ENCODE results near the gene SMIM31.

SMIM31 gene

DNA sequence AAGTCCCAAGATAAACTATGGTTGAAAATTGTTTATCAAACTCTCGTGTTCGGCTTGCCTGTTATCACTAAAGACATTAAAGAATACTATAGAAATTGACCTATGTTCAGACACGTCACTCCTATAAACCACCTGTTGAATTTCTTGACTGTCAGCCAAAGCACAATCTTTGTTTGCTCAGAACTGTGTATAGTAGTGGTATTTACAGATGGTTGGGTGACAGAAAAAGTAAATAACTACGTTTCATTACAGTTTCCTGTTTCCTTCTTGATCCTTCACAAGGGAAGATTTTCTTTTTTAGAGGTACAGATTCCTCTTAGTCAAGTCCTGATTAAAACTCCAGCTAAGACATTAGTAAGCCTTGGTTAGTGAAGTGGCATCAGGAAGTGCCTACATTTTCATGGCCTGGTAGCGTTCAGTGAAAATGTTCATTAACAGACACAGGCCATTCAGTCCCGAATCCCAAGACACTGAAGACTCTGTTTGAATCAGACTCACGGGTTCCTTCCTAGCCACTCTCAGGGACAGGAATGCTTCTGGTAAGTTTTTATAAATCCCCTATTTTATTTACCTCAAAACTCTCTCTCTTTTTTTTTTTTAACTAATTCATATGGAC is at the start of gene SMIM31:
Gene SMIM31, plus strand, starts transcription at position 259 of the 616 bp plus-strand sequence. CDS start 16,313 bp downstream, outside the sequence.
- no peak for DNase-seq

DNA sequence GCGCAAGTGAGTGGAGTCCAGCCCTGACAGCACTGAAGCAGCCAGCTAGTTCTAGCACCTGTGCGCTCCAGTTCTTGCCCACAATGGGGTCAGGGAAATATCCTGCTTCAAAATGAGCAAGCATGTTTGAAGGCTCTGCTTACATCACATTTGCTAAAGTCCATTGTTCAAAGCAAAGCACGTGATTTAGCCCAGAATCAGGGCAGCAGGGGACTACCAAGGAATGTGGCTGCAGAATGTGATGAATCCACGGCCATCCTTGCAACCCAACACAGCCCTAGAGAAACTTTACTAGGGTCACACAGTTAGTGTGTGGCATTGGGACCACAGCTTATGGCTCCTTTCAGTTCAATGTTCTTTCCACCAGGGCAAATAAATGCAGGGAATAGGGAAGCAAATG is 47.3 kb upstream of the SMIM31 start:
- DNase-seq = no peak

DNA sequence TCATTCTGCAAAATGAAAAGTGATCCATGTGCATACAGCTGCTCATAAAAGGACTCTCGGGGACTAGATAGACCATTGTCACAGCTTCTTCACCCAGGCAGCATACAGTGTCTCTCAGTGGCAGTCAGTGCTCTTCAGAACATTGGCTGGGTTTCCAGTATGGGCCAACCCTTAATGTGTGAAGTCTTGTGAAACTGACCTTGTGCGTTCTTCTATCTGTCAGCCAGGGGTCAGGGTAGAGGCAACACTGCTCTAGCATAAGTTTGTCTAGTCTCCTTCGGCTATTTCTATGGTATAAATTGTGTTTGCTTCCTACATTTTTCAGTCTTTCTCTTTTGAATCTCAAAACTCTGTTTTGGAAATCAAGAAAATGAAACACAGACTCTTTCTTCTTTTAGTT is 37.0 kb upstream of the SMIM31 start:
- DNase-seq = no peak

DNA sequence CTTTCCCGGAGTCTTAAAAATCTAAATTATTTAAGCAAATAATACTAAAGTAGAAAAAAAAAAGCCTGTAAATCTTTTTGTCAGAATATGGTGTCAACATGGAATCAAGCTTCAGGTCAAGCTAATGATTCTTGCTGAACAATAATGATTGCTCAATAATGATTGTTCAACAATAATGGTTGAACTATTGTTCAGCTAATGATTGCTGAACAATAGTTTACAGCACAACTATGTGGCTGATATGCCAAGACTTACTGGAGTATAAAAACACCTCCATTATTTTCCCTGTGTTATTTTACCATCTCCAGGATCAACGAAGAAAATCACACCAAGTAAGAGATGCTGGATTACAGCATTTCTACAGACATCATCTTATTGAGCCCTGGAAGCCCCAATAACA is 35.1 kb upstream of the SMIM31 start:
- DNase-seq = no peak

DNA sequence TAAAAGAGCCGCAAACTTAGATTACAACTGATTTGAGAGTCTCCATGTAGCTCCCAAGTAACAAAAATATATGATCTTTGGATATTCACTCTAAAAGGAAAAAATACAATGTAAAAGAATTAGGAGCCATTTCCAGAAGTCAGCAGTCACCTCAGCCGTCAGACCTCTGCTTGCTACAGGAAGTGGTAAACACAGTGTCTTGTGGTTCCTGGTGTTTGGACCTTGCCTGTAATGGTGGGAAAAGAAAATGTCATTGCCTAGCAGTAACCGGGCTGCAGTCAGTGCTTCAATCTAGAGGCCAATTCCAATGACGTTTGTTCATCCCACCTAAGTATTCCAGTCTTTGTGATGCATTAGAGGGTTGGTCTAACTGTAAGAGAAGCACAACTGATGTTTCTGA is 28.9 kb upstream of the SMIM31 start:
- DNase-seq = no peak

DNA sequence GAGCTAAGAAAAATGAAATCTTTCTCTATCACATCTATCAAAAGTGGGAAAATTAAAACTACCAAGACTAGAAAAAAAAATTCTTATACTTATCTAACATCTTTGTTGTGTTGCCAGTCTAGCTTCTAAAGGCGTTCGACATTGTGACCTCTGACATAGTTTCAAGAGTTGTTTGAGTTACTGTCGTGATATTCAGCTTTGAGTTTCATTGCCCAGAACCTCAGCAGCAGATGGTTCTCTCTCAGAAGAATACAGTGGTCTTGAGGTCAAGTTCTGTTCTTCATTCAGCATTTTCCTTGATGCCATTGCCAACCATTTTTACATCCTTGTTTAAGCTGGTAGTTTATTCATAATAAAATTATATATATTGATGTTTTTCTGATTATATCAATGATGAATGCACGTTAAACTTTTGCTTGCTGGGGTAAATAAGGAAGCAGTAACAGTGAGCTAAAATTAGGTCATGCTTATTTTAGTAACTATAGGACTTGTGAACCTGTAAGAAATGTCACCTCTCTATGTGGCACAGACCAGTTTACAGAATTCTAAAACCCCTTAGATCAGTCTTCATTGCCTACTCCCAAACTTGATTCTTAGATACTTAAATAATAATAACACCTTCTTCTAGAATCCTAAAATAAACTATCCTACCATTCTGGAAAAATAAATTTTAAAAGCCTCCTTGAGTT is 23.1 kb upstream of the SMIM31 start:
- DNase-seq = no peak

DNA sequence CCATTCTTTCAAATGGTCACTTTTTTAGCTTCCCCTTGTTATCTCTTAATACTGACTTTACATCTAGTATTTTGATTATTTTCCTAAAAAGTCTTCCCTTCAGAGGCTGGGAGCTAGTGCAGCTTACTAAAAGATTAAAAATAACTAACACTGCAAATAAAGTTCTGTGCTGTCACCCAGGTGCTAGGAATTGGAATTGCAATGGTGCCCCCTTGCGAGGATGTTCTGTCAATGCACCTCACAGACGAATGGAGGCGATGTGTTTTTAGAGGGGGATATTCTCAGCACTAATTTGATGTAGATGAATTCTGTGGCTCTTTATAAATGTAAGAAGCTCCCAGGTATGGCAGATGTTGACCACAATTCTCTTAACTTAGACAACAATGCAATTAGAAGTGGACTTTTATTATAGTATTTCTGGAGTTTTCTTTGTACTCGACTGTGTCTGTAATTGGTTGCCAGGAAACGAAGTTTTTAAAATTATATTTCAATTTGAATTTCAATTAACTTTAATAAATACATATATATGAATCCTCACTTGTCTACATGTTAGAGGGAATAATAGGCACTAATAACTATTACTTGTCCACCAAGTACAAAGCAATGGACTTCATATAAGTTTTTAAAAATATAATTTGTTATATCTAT is 22.0 kb upstream of the SMIM31 start:
- DNase-seq = peak; percentile 45

DNA sequence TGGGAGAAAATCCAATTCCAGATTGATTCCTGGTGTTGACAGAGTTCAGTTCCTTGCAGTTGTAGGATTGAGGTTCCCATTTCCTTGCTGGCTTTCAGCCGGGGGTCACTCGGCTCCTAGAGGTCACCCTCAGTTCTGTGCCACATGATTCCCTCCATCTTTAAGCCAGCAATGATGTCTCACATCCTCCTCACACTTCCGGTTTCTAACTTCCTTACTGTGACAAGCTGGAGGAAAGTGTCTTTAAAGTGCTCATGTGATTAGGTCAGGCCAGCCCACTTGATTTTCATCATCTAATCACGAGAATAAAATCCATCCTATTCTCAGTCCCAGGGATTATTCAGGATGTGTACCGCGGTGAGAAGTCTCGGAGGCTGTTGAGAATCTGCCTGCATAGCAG is 19.4 kb upstream of the SMIM31 start:
- no peak for DNase-seq

DNA sequence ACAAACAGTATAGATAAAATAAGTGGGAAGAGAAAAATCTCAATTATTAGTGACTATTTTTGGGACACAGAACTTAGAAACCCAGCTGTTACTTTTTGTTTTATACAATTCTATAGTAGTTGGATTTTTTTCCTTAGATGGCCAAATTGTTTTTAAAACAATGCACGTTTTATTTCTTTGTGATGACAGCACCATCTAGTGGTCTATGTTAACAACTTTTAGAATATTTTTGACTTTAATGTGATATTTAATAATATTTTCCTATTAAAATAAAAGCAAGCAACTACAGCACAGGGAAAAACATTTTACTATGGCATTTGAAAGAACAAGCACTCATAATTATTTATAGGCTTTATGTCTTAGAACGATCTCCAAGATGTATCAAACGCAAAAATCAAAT is 5.6 kb upstream of the SMIM31 start:
- peak; percentile 67 for DNase-seq

DNA sequence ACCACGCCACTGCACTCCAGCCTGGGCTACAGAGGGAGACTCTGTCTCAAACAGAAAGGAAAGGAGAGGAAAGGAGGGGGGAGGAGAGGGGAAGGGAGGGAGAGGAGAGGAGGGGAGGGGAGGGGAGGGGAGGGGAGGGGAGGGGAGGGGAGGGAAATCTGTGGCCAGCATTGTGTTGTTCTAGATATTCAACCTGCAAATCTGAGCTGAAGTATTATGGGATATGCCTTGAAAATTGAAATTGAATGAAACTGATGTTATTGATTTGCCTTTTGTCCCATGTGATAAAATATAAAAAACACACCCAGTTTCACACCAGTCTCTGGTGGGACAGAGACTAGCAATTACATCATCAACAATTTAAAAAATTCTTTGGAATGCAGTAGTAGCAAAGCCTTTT is 1.5 kb downstream of the SMIM31 start:
- no peak for DNase-seq

DNA sequence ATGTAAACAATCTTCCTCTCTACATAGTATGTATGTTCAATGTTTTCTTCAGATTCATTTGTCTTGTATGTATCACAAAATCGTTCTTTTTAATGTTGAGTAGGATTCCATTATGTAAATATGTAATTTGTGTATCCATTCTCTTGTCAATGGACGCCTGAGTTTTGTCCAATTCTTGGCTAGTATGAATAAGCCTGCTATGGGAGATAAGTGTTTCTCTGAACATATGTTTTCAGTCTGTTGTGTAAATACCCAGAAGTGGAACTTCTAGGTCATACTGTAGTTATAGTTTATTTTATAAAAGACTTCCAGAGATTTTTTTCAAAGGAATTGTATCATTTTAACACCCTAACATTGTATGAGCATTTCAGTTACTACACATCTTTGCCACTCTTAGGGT is 2.8 kb downstream of the SMIM31 start:
- no peak for DNase-seq

DNA sequence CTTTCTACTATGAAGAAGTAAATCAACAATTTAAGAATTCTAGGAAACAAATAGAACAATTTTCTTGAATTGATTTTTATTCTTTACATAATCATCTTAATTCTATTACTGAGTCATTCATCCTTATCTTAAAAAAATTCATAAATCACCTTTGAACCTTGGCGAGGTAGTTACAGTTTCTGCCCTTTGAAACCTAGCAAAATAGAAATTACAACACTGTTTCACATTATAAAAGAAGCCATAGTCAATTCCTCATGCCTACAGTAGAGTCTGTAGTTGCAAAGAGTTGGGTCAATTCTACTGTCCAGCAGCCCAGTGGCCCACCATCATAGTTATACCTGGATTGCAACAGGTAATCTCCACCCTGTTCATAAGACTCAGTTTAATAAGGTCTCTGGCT is 7.3 kb downstream of the SMIM31 start:
- no peak for DNase-seq

DNA sequence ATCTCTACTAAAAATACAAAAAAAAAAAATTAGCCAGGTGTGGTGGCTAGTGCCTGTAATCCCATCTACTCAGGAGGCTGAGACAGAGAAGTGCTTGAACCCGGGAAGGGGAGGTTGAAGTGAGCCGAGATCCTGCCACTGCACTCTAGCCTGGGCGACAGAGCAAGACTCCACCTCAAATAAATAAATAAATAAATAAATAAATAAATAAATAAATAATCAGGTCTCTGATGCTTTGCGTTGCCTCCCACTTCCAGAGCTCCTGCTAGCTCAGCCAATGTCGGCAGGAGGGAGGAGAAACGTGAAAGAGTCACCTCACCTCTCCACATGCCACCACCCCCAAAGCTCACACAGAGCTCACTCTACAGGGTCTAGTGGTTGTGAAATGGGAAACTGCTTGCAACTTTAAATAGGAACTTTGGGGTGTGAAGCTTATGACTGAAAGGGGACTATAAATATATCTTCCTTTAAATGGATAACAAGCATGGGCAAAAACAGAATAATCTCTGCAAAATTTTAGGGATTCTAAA is 7.9 kb downstream of the SMIM31 start:
- DNase-seq = no peak

DNA sequence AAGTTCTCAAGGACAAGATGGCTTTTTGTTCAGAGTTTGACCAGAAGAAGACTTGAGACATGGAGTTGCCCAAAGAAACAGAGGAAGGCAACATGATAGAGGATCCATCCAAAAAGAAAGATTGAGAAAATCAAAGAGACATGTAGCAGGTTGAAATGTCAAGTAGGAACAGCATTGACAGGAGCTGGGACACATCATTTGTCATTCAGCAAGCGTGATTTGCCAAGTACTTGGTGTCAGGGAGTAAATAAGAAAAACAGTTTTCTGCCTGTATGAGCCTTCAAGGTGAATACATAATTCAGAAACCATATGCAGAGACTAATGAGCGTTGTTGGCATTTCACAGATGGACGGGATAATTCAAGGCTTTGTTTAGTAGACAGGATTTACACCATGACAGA is 11.2 kb downstream of the SMIM31 start:
- DNase-seq = no peak

DNA sequence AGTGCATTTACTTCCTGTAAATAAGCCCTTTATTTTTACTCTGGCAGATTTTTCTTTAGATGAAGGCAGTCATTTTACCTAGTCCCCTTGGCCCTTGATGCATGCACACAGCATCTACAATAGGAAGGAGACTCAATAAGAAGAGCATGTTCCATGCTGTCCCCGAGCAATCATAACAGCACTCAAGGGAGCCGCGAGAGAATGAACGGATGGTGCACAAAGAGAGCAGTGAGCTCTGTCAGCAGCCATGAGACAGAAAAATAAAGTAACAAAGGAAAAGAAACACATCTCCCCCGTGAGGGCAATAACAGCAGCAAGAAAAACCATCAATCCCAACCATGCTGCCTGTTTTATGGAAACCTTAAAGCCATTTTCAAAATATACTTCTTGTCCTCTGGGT is 11.9 kb downstream of the SMIM31 start:
- no peak for DNase-seq

DNA sequence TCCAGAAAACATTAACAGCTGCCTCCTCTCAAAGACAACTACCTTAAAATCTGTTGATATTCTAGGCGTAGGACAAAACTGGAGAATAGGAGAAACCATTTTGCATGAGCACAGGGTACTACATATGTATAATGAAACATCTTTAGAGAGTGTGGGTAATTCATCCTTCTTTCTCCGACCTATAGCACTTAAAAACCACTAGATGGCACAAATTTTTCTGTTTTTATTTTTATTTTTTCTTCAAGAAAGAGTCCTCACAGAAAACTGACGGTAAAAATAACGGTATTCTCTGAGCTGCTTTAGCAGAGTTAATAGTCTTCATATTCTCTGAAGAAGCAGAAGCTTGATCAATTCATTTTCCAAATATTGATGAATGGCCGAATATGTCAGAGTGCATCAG is 14.6 kb downstream of the SMIM31 start:
- peak; percentile 19 for DNase-seq

DNA sequence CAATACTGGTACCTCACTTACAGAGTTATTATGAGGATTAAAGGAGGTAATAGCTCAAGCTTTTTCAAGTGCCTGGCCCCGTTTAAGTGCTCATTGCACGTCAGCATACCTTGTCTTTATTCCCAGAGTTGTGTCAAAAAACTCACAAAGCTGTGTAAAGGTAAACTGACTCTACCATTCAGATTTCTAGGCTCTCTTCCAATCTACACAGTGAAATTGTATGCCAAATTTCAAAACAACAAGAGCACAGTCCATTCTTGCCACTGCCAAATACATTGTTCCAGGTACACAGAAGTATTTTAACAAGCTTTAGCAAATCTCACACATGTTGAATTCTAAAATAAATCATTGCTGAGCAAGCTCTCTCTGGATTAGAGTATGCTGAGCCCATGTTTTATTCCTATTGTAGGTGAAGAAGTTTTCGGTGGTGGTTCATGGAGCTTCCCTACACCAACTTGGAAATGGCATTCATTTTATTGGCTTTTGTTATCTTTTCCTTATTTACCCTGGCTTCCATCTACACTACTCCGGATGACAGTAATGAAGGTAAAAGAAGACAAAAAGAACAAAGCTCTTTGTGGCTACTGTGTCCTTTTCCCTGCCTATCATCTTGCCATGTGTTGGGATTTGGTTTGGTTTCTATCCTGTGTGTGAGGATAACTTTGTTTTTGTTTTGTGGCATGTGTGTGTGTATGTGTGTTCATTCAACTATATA is 16.2 kb downstream of the SMIM31 start:
- DNase-seq = no peak

DNA sequence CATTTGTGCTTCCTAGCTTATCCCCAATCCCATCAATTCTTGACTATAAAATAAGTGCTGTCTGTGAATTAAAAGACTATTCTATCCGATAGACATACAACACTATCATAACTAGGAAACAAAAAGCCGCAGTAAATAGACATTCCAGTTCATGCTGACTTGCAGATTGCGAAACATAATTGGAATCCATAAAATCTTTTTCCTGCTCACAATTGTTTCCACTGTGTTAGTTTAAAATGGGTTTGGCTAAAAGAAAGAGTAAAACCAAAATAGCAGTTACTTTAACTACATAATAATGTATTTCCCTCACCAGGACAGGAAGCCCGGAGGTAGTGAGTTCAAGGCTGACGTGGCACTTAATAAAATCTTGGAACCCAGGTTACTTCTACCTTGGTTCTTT is 17.2 kb downstream of the SMIM31 start:
- DNase-seq = no peak

DNA sequence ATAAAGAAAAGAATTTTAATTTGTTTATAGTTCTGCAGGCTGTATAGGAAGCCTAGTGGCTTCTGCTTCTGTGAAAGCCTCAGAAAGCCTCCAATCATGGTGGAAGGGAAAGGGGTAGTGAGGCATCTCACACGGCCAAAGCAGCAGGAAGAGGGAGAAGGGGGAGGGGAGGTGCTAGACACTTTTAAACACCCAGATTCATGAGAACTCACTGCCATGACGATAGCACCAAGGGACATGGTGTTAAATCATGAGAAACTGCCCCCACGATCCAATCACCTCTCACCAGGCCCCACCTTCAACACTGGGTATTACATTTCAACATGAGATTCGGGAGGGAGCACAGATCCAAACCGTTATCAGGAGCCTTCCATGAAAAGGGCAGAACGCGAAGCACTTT is 18.1 kb downstream of the SMIM31 start:
- no peak for DNase-seq

DNA sequence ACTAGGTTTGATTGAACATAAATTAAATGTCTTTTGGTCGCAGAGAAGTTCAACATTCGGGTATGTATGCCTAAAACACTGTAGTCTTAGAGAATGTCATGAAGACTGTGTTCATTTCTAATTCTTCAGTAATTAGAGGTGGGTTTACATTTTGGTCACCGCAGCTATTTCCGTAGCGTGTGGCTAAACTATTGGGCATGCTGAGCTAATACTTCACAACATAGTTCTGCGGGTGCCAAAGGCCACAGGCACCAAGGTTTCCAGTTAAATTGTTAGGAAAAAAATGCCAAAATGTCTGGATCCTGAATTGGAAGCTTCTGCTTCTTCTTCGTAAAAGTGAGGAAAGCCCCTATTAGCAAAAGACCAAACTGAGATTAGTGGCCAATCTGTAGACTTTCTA is 25.1 kb downstream of the SMIM31 start:
- DNase-seq = no peak

DNA sequence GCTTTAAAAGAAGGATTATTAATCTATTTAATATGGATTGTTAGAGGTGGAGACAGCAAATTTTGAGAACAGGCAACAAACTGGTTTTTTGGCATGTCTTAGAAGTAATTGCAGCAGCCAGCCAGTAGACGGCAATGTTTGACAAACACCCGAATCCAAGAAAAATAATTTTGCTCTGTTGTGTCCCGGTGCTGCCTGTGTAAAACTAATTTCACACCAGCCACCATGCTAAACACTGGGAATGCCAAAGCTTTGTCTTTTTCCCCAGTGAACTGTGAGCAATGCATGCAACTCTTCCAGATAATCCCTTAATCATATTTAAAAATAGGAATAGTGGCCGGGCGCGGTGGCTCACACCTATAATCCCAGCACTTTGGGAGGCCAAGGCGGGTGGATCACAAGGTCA is 25.9 kb downstream of the SMIM31 start:
- DNase-seq = peak; percentile 49

DNA sequence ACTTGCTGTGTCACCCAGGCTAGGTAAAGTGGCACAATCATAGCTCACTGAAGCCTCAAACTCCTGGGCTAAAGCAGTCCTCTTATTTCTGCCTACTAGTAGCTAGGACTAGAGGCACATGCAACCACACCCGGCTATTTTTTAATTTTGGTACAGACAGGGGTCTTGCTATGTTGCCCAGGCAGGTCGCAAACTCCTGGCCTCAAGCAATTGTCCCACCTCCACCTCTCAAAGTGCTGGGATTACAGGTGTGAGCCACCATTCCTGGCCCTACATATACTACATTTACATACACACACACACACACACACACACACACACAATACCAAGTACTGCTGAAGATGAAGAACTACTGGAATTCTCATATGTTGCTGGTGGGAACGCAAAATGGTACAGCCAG is 26.9 kb downstream of the SMIM31 start:
- DNase-seq = no peak

DNA sequence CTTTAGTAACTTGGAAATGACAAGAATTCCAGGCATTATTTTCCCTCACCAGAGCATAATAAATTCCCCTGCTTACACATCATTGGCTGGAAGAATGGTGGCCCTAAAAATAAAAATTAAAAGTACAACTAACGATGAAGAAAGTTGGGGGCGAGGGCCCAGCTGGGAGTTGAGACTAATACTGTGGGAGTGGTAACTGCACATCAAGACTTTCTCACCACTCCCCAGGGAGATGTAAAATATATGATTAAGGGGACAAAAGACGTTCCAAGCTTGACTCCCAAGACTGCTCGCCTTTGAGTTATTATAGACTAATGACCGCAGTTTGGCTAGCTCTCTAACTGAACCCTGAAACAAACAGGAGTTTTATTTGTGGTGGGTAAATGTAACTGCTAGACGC is 30.0 kb downstream of the SMIM31 start:
- no peak for DNase-seq

DNA sequence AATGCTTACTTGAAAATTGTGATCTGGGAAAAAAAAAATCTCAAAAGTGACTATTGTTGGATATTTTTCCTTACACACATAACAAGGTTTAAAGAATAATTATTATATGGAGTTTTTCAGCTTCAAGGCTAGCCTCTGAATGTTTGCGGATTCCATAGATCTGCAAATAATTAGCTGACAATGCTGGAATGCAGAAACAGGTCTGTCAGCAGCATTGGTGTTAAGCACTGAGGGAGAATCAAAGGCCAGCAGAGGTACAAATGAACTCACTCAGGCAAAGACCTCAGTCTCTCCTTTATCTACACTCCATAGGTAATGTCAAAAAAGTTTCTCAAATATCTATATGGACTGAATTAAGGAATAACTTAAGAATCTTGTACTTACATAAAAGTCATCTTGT is 35.1 kb downstream of the SMIM31 start:
- DNase-seq = no peak

All from kidney glomerular epithelial cell (primary cell).